Measurements from ENCODE around the gene SPOPL. TPM values are rescaled to one million over a fixed set of nuclear protein-coding genes. Genes with fewer than 3 reads are reported as not detected.

The SPOPL gene
- total RNA-seq, 1 donor from 2014 or later = 29.7 TPM

GRCh38 chr2:138490673-138491494 lies 10.7 kb upstream of the SPOPL start:
- H3K27me3 Mint-ChIP-seq = no peaks in the 10 kb centered on the region
- no peak overlapping the region for H3K27ac Mint-ChIP-seq
- DNase-seq (ENCODE audit: low spot score, unreplicated experiment) = no peak
- peaks cover 1% of the 10 kb centered on the region for H3K36me3 Mint-ChIP-seq (ENCODE audit: insufficient read depth)
- H3K4me3 Mint-ChIP-seq (ENCODE audit: low read depth) = no peak overlapping the region
- H3K4me1 Mint-ChIP-seq (ENCODE audit: low read depth) = peaks cover 41% of the 10 kb centered on the region
- no peak for TF ChIP-seq CTCF (IDR thresholded peaks at IDR 0.05; ENCODE audit: unreplicated experiment)
- H3K9me3 Mint-ChIP-seq (ENCODE audit: low read depth) = no peaks in the 10 kb centered on the region

GRCh38 chr2:138491495-138491862 lies 10.1 kb upstream of the SPOPL start:
- peaks cover 1% of the 10 kb centered on the region for H3K36me3 Mint-ChIP-seq (ENCODE audit: insufficient read depth)

GRCh38 chr2:138492160-138492559 lies 9.4 kb upstream of the SPOPL start:
- Mint-ChIP-seq H3K27ac (peak overlapping the region; percentile 67), H3K9me3 (ENCODE audit: low read depth) (no peaks in the 10 kb centered on the region), H3K27me3 (no peaks in the 10 kb centered on the region), H3K4me3 (ENCODE audit: low read depth) (no peak overlapping the region), H3K4me1 (ENCODE audit: low read depth) (peaks cover 44% of the 10 kb centered on the region), H3K36me3 (ENCODE audit: insufficient read depth) (peaks cover 1% of the 10 kb centered on the region)
- TF ChIP-seq CTCF (IDR thresholded peaks at IDR 0.05; ENCODE audit: unreplicated experiment) = no peak
- DNase-seq (ENCODE audit: low spot score, unreplicated experiment) = no peak

More at GRCh38 chr2:138491495-138491862, 10.1 kb upstream of the SPOPL start:
- peak overlapping the region; percentile 67 for H3K27ac Mint-ChIP-seq
- no peaks in the 10 kb centered on the region for H3K27me3 Mint-ChIP-seq
- H3K4me1 Mint-ChIP-seq (ENCODE audit: low read depth) = peaks cover 44% of the 10 kb centered on the region
- DNase-seq (ENCODE audit: low spot score, unreplicated experiment) = no peak
- H3K9me3 Mint-ChIP-seq (ENCODE audit: low read depth) = no peaks in the 10 kb centered on the region
- no peak overlapping the region for H3K4me3 Mint-ChIP-seq (ENCODE audit: low read depth)
- TF ChIP-seq CTCF (IDR thresholded peaks at IDR 0.05; ENCODE audit: unreplicated experiment) = no peak

- Mint-ChIP-seq H3K4me3 (ENCODE audit: low read depth) (no peak overlapping the region), H3K4me1 (ENCODE audit: low read depth) (peaks cover 44% of the 10 kb centered on the region), H3K27ac (no peak overlapping the region), H3K36me3 (ENCODE audit: insufficient read depth) (peaks cover 1% of the 10 kb centered on the region), H3K27me3 (no peaks in the 10 kb centered on the region), H3K9me3 (ENCODE audit: low read depth) (no peaks in the 10 kb centered on the region)
- DNase-seq (ENCODE audit: low spot score, unreplicated experiment) = no peak
- TF ChIP-seq CTCF (IDR thresholded peaks at IDR 0.05; ENCODE audit: unreplicated experiment) = no peak
Observed at GRCh38 chr2:138493334-138493733, 8.2 kb upstream of the SPOPL start.

- Mint-ChIP-seq H3K9me3 (ENCODE audit: low read depth) (no peaks in the 10 kb centered on the region), H3K27ac (peak overlapping the region; percentile 80), H3K4me1 (ENCODE audit: low read depth) (peaks cover 44% of the 10 kb centered on the region), H3K36me3 (ENCODE audit: insufficient read depth) (peaks cover 1% of the 10 kb centered on the region), H3K4me3 (ENCODE audit: low read depth) (no peak overlapping the region), H3K27me3 (no peaks in the 10 kb centered on the region)
- TF ChIP-seq CTCF (IDR thresholded peaks at IDR 0.05; ENCODE audit: unreplicated experiment) = no peak
- no peak for DNase-seq (ENCODE audit: low spot score, unreplicated experiment)
Observed at GRCh38 chr2:138494265-138494966, 7.2 kb upstream of the SPOPL start.

Data from progenitor cell of endocrine pancreas (in vitro differentiated cells).